Embryonic facial prominence (tissue), 1 donor: ENCODE measurements around the gene PNMA1.

Experiments
- DNase-seq: peaks from one replicate; pipeline ENCODE4 v3.0.0-alpha.2; 2016; ENCODE audit errors: extremely low spot score

The PNMA1 gene

GRCh38 chr14:73738518-73739173 is 24.5 kb upstream of the PNMA1 start:
- no peak for DNase-seq

GRCh38 chr14:73736842-73737241 is 22.7 kb upstream of the PNMA1 start:
- no peak for DNase-seq

GRCh38 chr14:73732006-73732405 is 17.8 kb upstream of the PNMA1 start:
- no peak for DNase-seq

GRCh38 chr14:73731111-73731510 is 16.9 kb upstream of the PNMA1 start:
- no peak for DNase-seq

- no peak for DNase-seq
Measured at GRCh38 chr14:73729556-73730265, 15.5 kb upstream of the PNMA1 start.

- no peak for DNase-seq
Measured at GRCh38 chr14:73728717-73729330, 14.6 kb upstream of the PNMA1 start.

- DNase-seq = no peak
Measured at GRCh38 chr14:73727166-73727565, 13.0 kb upstream of the PNMA1 start.

- DNase-seq = no peak
Measured at GRCh38 chr14:73726025-73726961, 12.1 kb upstream of the PNMA1 start.

GRCh38 chr14:73725116-73726024 is 11.2 kb upstream of the PNMA1 start:
- no peak for DNase-seq

- no peak for DNase-seq
Measured at GRCh38 chr14:73724696-73725095, 10.5 kb upstream of the PNMA1 start.

GRCh38 chr14:73723797-73724661 is 9.8 kb upstream of the PNMA1 start:
- DNase-seq = no peak

GRCh38 chr14:73723406-73723796 is 9.2 kb upstream of the PNMA1 start:
- no peak for DNase-seq

- DNase-seq = no peak
Measured at GRCh38 chr14:73722581-73722980, 8.4 kb upstream of the PNMA1 start.

- no peak for DNase-seq
Measured at GRCh38 chr14:73721101-73721821, 7.1 kb upstream of the PNMA1 start.

- no peak for DNase-seq
Measured at GRCh38 chr14:73720636-73721035, 6.5 kb upstream of the PNMA1 start.

- no peak for DNase-seq
Measured at GRCh38 chr14:73719791-73720190, 5.6 kb upstream of the PNMA1 start.

GRCh38 chr14:73719361-73719760 is 5.2 kb upstream of the PNMA1 start:
- no peak for DNase-seq

- no peak for DNase-seq
Measured at GRCh38 chr14:73718418-73719251, 4.5 kb upstream of the PNMA1 start.
